ENCODE data around the gene PORCN. TPM values are rescaled to one million over a fixed set of nuclear protein-coding genes. Genes with fewer than 3 reads are reported as not detected.

Gene PORCN
- total RNA-seq, 1 experiment from 2014 or later: 12.6 TPM

- Mint-ChIP-seq H3K27me3 (ENCODE audit: low read depth) (peaks cover 2% of the 10 kb centered on the region; the same call in 1 of the 2 replicates), H3K4me1 (peaks cover 31 to 40% of the 10 kb centered on the region in 2 experiments), H3K27ac (peak overlapping the region in 2 of 3 experiments; percentile 41 to 79; a peak in 3 of 7 replicates), H3K9me3 (peaks cover 78 to 85% of the 10 kb centered on the region in 2 experiments), H3K4me3 (peak overlapping the region in 1 of 2 experiments; percentile 68; a peak in 2 of 5 replicates), H3K36me3 (ENCODE audit: insufficient read depth in 1 of 3, low read depth in 3 of 3) (peaks cover 11 to 23% (median 11%) of the 10 kb centered on the region in 3 experiments)
- H2BK20ac ChIP-seq (ENCODE audit: low read depth, low read length, poor library complexity, severe bottlenecking): no peak overlapping the region
- no peak overlapping the region for H3K4ac ChIP-seq (ENCODE audit: low read depth, low read length)
- H3K23ac ChIP-seq (ENCODE audit: insufficient read length, low read depth, low read length): no peak overlapping the region
- no peak overlapping the region for H2BK120ac ChIP-seq (ENCODE audit: low read depth, low read length, poor library complexity, severe bottlenecking)
- WGBS (ENCODE audit: extremely low coverage, insufficient read length, low lambda C conversion rate): no CpG with 5 or more reads among the region's 9 CpGs
- no peak overlapping the region for H2AK5ac ChIP-seq (ENCODE audit: insufficient read length, low read length)
- H3K79me1 ChIP-seq (ENCODE audit: insufficient read depth, low read depth, low read length, poor library complexity, severe bottlenecking): no peaks in the 10 kb centered on the region
- peaks cover 2% of the 10 kb centered on the region; the same call in 1 of the 2 replicates for H3K4me1 ChIP-seq (ENCODE audit: insufficient read depth, low read length)
- no peak overlapping the region for H3T11ph ChIP-seq (ENCODE audit: low read length)
- no peak overlapping the region for H4K91ac ChIP-seq (ENCODE audit: insufficient read length, low read depth, low read length)
- 0 out of 2 replicates have a peak overlapping the region, but pooled peaks have one; percentile 63 for H3K14ac ChIP-seq (ENCODE audit: insufficient read depth, low read length)
- no peak overlapping the region for H2BK15ac ChIP-seq (ENCODE audit: low read depth, low read length)
- H3K9me3 ChIP-seq (ENCODE audit: control insufficient read depth, low read depth, low read length): peaks cover 41% of the 10 kb centered on the region
- no peak for DNase-seq
- peak overlapping the region; percentile 13 for H3K4me2 ChIP-seq (ENCODE audit: insufficient read depth, insufficient read length, low read length)
- peaks cover 4% of the 10 kb centered on the region for H3K23me2 ChIP-seq (ENCODE audit: insufficient read length, low read depth, low read length, poor library complexity, severe bottlenecking)
- peaks cover 3% of the 10 kb centered on the region; the same call in 1 of the 2 replicates for H3K79me2 ChIP-seq (ENCODE audit: insufficient read depth, low read length)
- no peak overlapping the region for H2BK5ac ChIP-seq (ENCODE audit: insufficient read length, low read length)
- no peak overlapping the region for H4K8ac ChIP-seq (replicated peaks; ENCODE audit: insufficient read length, low read depth, low read length)
- H3K9ac ChIP-seq (ENCODE audit: extremely low read depth, insufficient read length, low read length): no peak overlapping the region
- TF ChIP-seq CTCF (conservative IDR thresholded peaks at IDR 0.05): no peak
- H3K18ac ChIP-seq (ENCODE audit: insufficient read length, low read depth, low read length): no peak overlapping the region
- no peak overlapping the region for H2BK12ac ChIP-seq (ENCODE audit: insufficient read length, low read depth, low read length)
- no peak overlapping the region for H2AFZ ChIP-seq (ENCODE audit: low read length)
- no peak overlapping the region for H4K5ac ChIP-seq (ENCODE audit: insufficient read length, low read depth, low read length)
- H4K20me1 ChIP-seq (ENCODE audit: control insufficient read depth, insufficient read depth, insufficient read length): no peaks in the 10 kb centered on the region
- H3K27ac ChIP-seq (ENCODE audit: insufficient read length, low read depth, low read length): no peak overlapping the region
- no peaks in the 10 kb centered on the region for H3K27me3 ChIP-seq (ENCODE audit: insufficient read depth, low read length)
- H3K56ac ChIP-seq (ENCODE audit: insufficient read length, low read depth, low read length): no peak overlapping the region
Measured at GRCh38 chrX:48473704-48473990, 35.1 kb upstream of the PORCN start.

All from H9 (cell line).